ENCODE results near the gene DENND4A.

The DENND4A gene

GRCh38 chr15:65778269-65778668 is 13.8 kb downstream of the DENND4A start:
- TF ChIP-seq ZC3H10 (CRISPR knock-in tag; IDR thresholded peaks at IDR 0.05): no peak
- no peak for TF ChIP-seq ISL1 (CRISPR knock-in tag; IDR thresholded peaks at IDR 0.05)
- no peak for TF ChIP-seq TOX (CRISPR knock-in tag; IDR thresholded peaks at IDR 0.05; ENCODE audit: borderline replicate concordance)
- TF ChIP-seq POU6F1 (CRISPR knock-in tag; IDR thresholded peaks at IDR 0.05; ENCODE audit: borderline replicate concordance, low read depth): no peak
- no peak for TF ChIP-seq TSHZ2 (CRISPR knock-in tag; IDR thresholded peaks at IDR 0.05)
- TF ChIP-seq ARNTL (CRISPR knock-in tag; IDR thresholded peaks at IDR 0.05; ENCODE audit: borderline replicate concordance, low read depth): no peak
- no peak for TF ChIP-seq GLIS3 (CRISPR knock-in tag; IDR thresholded peaks at IDR 0.05)
- TF ChIP-seq PATZ1 (CRISPR knock-in tag; IDR thresholded peaks at IDR 0.05; ENCODE audit: borderline replicate concordance): no peak
- no peak for TF ChIP-seq ZNF70 (CRISPR knock-in tag; IDR thresholded peaks at IDR 0.05)
- TF ChIP-seq SNAI2 (CRISPR knock-in tag; IDR thresholded peaks at IDR 0.05): no peak
- no peak for TF ChIP-seq ZNF565 (CRISPR knock-in tag; conservative IDR thresholded peaks at IDR 0.05; ENCODE audit: low read depth)
- TF ChIP-seq ESRRG (CRISPR knock-in tag; IDR thresholded peaks at IDR 0.05): no peak
- TF ChIP-seq CSRNP3 (CRISPR knock-in tag; IDR thresholded peaks at IDR 0.05): no peak
- no peak for ATAC-seq

- TF ChIP-seq TCF4 (CRISPR knock-in tag; IDR thresholded peaks at IDR 0.05; ENCODE audit: borderline replicate concordance) (no peak), TSHZ2 (CRISPR knock-in tag; IDR thresholded peaks at IDR 0.05) (no peak), ISL1 (CRISPR knock-in tag; IDR thresholded peaks at IDR 0.05) (no peak), ESRRG (CRISPR knock-in tag; IDR thresholded peaks at IDR 0.05) (no peak)
- no peak for ATAC-seq
These were observed 14.2 kb downstream of the DENND4A start for GRCh38 chr15:65777843-65778242.

- no peak for ATAC-seq
These were observed 15.0 kb downstream of the DENND4A start for GRCh38 chr15:65777053-65777452.

GRCh38 chr15:65773386-65774111 is 18.5 kb downstream of the DENND4A start:
- no peak for ATAC-seq
- TF ChIP-seq ZNF70 (CRISPR knock-in tag; IDR thresholded peaks at IDR 0.05) (no peak), ZFP3 (CRISPR knock-in tag; IDR thresholded peaks at IDR 0.05) (no peak), GLIS3 (CRISPR knock-in tag; IDR thresholded peaks at IDR 0.05) (no peak), POU6F1 (CRISPR knock-in tag; IDR thresholded peaks at IDR 0.05; ENCODE audit: borderline replicate concordance, low read depth) (no peak), TSHZ2 (CRISPR knock-in tag; IDR thresholded peaks at IDR 0.05) (no peak), ZNF565 (CRISPR knock-in tag; conservative IDR thresholded peaks at IDR 0.05; ENCODE audit: low read depth) (no peak), PATZ1 (CRISPR knock-in tag; IDR thresholded peaks at IDR 0.05; ENCODE audit: borderline replicate concordance) (no peak), SNAI2 (CRISPR knock-in tag; IDR thresholded peaks at IDR 0.05) (no peak)

More at GRCh38 chr15:65777053-65777452, 15.0 kb downstream of the DENND4A start:
- no peak for TF ChIP-seq ZC3H10 (CRISPR knock-in tag; IDR thresholded peaks at IDR 0.05)

Data from SK-N-SH treated with all-trans-retinoic acid at 6 μM for 48 hours (cell line).